GM11168 (cell line): ENCODE results near the gene APOD.
"Not testable (repeated sequence)": the region's sequence is repeated elsewhere in the genome, so short reads cannot be mapped to it uniquely, and the experiment has no call there.

ENCODE experiments used
- in situ Hi-C: fragments of 300-500 bp; cut with MboI; formaldehyde crosslinking; loops from one replicate; pipeline ENCODE4 v1.12.0; 2022; ENCODE audit warnings: low sequenced_read_pairs; ENCODE audit not compliant: unreplicated experiment

Gene APOD

GRCh38 chr3:195591220-195591619 is 7.5 kb upstream of the APOD start:
- in situ Hi-C loops = no loop called here

GRCh38 chr3:195590381-195590780 is 6.6 kb upstream of the APOD start:
- in situ Hi-C loops = not testable (repeated sequence)

GRCh38 chr3:195589796-195590195 is 6.1 kb upstream of the APOD start:
- in situ Hi-C loops = not testable (repeated sequence)

DNA sequence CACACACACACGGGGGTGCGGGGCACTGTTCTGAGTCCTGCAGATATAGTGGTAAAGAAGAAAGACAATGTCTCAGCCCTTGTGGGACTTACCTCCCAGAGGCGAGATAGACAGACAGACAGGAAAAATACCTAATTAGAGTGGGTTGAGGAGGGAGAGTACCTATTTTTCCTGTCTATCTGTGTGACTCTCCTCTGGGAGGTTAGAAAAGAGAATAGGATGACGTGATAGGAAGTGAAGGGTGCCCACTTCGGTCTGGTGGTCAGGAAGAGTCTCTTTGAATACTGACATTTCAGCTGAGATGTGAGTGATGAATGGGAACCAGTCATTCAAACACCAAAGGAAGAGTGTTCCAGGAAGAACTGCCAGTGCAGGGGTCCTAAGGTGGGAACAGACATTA is 4.1 kb upstream of the APOD start:
- in situ Hi-C loops = no loop called here

GRCh38 chr3:195587406-195587805 is 3.7 kb upstream of the APOD start:
- in situ Hi-C loops = no loop called here

GRCh38 chr3:195584543-195584870 is 767 bp upstream of the APOD start:
- in situ Hi-C loops = no loop called here

DNA sequence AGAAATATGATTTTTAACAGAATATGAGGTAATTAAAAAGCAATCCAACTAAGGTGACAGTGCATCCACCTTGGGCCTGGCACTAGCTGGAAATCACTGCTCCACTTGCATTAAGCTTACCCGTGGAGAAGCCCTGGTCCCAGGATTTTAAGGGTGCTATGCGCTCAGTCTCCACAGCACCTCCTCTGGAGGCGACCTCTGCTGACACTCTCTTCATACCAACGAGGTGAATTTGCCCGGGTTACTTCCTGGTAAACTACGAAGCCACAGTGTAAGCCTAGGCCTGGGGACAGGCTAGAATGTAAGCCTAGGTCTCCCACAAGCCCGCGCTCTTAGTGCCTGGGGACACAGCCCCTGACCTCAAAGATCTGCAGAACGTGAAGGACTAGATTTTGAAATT is 793 bp downstream of the APOD start:
- in situ Hi-C loops = no loop called here

GRCh38 chr3:195580744-195581443 is 2.8 kb downstream of the APOD start:
- in situ Hi-C loops = no loop called here

- in situ Hi-C loops = no loop called here
Observed at GRCh38 chr3:195579281-195579680, 4.5 kb downstream of the APOD start.

- in situ Hi-C loops = no loop called here
Observed at GRCh38 chr3:195578565-195578964, 5.2 kb downstream of the APOD start.

- in situ Hi-C loops = no loop called here
Observed at GRCh38 chr3:195577645-195578177, 6.0 kb downstream of the APOD start.

DNA sequence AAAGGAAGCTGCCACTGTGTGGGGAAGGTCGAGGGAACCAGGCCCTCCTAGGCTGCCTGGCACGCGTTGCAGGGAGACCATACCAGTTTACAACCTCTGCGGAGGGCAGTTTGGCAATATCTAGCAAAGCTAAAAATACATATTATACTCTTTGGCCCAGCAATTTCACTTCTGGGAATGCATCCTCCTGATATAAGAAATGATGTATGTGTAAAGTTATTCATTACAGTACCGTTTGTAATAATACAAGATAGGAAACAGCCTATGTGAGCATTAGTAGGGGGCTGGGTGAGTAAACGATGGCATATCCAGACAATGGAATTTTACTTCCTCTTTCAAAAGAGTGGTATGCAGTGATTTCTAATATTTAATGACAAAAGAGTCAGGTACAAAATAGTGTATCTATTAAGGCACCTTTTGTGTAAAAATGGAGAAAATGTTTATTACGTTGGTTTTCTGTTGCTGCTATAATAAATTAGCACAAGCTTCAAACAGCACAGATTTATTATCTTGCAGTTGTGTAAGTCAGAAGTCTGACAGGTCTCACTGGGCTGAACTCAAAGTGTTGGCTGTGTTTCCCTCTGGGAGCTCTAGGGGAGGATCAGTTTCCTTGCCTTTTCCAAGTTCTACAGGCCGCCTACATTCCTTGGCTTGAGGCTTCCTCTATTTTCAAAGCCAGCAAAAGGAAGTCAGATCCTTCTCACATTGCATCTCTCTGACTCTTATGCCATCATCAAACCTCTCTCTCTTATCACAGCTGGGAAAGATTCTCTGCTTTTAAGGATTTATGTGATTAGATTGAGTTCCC is 9.0 kb downstream of the APOD start:
- in situ Hi-C loops = no loop called here

DNA sequence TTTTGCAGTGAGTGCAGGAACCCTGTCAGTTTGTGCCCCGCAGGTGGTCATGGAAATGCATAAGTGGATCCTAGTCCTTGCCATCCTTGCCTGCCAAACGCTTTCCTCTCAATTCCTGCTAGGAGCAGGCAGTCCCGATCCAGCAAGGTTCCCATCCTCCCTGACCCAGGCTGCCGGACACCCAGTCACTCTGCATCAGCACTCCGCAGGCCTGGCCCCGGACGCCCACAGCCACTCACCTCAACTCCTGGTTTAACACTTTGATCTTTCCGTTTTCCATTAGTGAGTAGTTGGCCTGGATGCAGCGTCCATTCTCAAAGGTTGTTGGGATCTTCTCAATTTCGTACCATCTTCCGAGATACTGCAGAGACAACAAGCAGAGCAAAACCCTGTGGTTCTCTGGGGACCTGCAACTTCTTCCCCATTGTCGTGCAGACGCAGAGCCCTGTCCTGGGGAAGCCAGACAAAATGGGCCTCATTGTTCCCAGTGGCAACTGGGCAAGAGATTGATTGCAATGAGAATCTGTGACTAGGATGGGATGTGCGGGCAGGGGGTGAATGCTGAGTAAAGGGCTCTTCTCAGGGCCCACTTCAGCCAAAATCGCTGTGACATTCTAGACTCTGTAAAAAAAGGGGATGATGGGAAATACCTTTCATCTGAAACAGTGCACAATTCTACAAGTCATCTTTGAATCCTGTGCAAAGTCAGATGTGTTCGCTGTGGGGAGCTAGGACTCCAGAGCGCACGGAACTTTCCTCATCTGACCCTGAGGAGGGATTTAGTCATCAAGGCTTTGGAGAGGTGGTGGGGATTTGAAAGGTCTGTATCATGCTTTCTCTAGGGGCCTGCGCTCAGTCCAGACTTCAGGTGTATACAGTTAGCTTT is 9.9 kb downstream of the APOD start:
- in situ Hi-C loops = no loop called here

DNA sequence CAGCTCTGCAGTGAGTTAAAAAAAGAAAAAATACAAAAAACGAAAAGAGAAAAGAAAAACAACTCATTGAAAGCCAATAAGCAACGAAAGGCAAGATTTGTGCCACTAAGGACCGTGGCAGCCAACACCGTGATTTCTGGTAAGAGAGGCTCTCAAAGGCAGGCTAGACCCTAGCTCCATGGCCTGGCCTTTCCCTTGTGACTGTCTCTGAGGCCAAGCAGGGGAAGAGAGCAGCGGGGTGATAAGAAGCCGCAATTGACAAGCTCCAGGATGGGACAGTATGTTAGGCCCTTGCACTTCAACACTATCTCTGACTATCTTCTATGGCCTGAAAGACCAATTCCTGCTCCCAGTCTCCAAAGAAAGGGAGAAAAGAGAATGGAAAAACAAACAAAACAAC is 12.4 kb downstream of the APOD start:
- in situ Hi-C loops = no loop called here

DNA sequence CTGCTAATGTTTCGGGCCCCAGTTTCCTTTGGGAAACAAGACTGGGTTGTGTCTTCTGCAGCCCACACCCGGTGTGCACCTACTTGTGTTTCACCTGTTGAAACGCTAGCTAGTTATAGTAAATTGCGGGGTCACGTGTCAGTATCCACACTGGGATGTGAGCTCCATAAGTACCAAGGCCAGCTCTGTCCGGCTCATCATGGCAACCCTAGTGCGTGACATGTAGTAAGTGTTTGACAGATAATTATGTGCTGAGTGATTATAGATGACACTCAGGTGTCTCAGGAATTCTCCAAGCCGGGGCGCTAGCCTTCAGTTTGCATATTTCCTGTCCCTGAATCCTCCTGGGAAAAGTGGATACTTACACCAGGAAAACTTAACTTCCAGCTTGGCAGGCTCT is 12.8 kb downstream of the APOD start:
- in situ Hi-C loops = no loop called here

- in situ Hi-C loops = no loop called here
Observed at GRCh38 chr3:195570344-195570743, 13.4 kb downstream of the APOD start.

GRCh38 chr3:195568630-195569029 is 15.1 kb downstream of the APOD start:
- in situ Hi-C loops = no loop called here

- in situ Hi-C loops = no loop called here
Observed at GRCh38 chr3:195566797-195567196, 16.9 kb downstream of the APOD start.

- in situ Hi-C loops = no loop called here
Observed at GRCh38 chr3:195565716-195566115, 18.0 kb downstream of the APOD start.

DNA sequence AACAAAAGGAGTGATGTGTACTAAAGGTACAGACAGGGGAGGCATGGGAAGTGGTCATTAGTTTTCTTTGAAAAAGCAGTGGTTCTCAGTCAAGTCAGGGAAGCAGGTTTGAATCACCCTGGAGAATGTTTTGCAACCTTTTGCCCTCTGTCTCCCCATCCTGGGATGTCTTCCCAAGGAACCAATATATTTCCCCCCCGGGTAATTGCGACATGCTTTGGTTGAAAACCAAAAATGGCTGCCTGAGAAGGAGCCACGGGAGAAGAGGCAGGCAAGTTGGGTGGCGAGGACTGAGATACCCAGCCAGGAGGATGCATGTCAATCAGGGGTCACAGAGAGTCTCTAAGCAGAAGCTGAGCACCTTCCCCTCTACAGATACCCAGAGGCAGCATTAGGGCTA is 20.4 kb downstream of the APOD start:
- in situ Hi-C loops = no loop called here
